ENCODE measurements around the gene RASA3. TPM values are rescaled to one million over a fixed set of nuclear protein-coding genes. Genes with fewer than 3 reads are reported as not detected.
"Not testable (repeated sequence)": the region's sequence is repeated elsewhere in the genome, so short reads cannot be mapped to it uniquely, and the experiment has no call there.

The RASA3 gene
- total RNA-seq, 1 donor from 2014 or later: 11.7 TPM

DNA sequence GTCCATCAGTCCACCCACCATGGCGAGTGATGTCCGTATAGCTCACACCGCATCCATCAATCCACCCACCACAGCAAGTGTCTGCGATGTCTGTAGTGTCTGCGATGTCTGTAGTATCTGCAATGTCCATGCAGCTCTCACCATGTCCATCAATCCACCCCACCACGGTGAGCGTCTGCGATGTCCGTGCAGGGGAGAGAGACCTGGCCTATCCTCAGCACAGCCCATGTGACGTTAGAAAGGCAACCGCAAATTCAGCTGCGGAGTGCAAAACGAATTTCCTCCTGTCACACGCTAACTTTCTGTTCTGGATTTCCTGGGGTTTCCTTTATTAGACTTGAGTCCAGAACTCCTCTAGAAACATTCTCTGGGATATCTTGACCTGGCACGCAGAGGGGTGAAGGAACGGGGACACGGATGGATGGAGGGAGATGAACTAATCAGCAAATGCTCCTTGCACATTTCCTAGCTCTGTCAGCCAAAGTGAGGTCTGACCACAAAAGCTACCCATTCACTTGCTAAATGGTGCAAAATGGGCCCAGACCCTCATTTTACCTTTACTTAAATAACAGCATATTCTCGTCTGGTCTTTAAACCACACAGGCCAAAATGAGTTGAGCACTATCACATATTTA, 18.3 kb downstream of the RASA3 start:
- DNase-seq (ENCODE audit: low spot score): no peak

DNA sequence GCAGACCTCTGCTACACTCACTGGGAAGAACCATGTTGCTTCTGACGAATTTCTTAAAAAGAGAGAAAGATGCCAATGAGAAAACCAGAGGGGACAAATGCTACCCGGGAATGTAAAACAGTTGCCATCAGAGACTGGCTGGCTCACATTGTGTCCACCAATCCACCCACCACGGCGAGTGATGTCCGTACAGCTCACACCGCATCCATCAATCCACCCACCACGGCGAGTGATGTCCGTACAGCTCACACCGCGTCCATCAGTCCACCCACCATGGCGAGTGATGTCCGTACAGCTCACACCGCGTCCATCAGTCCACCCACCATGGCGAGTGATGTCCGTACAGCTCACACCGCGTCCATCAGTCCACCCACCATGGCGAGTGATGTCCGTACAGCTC, 19.0 kb downstream of the RASA3 start:
- not testable (repeated sequence) for DNase-seq (ENCODE audit: low spot score)

DNA sequence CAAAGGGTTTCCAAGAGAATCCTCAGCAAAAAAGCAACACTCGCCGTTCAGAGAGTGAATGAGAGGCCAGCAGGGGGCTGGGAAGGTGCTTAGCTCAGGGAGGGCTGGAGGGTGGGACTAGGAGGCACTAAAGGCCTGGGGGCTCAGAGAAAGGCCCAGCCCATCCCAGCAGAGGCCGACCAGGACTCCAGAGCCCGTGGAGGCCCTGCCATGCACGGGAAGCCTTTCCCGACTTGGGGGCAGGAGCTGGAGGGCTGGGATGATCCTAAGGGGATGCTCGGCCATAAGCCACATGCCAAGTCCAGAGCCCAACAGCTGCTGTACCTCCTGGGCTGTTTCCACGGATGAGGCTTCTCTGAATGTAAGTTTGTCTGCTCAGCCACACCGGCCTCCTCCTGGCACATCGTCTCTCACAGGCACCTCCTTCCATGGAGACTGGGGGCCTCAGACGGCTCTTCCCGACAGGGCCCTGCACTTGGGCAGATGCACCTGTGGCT, 19.5 kb downstream of the RASA3 start:
- DNase-seq (ENCODE audit: low spot score): no peak

DNA sequence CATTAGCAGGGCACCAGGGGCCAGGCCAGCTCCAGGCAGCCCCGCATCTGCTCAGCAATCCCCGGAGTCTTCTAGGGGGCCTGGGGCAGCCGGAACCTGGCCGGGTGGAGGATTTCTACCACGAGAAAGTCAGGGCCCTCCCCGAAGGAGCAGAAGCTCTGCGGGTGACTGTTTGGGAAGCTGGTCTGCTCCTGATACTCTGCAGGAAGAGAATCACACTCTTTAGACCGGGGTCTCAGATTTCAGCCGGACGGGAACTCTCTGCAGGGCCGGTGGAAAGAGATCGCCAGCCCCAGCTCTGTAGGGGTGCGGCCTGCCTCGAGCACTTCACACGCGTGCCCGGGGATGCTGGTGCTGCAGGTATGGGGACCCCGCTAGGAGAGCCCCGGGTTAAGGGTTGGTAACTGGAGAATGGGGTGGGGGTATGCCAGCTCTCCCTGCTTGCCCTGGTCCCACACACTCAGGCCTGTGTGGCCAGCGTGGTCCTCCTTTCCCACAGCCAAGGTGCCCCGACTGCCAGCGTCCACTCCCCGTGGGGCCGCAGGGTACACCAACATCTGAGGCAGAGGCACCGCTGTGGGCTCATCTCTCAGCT, 20.1 kb downstream of the RASA3 start:
- no peak for DNase-seq (ENCODE audit: low spot score)

DNA sequence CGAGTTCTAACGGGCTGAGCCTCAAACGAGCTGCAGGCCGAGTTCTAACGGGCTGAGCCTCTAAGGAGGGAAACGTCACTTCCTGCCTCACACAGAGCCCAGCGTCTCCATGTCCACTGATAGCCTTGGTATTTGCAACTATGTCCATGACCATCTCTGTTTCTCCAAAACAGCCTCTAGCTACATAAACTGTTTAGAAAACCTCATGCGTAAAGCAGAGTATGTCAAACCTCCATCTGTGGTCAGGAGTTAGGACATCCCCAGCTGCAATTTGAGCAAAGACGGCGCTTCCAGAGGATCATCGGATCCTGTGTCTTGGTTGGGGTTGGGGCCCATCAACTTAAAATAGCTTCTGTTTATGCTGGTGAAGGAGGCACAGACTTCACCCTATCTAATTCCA, 20.8 kb downstream of the RASA3 start:
- no peak for DNase-seq (ENCODE audit: low spot score)

DNA sequence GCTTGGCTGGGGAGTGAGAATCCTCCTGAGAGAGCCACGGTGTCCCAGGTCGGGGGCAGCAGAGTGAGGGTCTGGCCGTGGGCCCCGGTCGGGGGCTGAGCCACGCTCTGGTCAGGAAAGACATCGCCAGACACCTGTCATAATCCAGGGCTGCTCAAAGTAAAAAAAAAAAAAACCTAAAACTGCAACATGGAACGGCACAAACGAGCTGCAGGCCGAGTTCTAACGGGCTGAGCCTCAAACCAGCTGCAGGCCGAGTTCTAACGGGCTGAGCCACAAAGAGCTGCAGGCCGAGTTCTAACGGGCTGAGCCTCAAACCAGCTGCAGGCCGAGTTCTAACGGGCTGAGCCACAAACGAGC, 21.6 kb downstream of the RASA3 start:
- not testable (repeated sequence) for DNase-seq (ENCODE audit: low spot score)

DNA sequence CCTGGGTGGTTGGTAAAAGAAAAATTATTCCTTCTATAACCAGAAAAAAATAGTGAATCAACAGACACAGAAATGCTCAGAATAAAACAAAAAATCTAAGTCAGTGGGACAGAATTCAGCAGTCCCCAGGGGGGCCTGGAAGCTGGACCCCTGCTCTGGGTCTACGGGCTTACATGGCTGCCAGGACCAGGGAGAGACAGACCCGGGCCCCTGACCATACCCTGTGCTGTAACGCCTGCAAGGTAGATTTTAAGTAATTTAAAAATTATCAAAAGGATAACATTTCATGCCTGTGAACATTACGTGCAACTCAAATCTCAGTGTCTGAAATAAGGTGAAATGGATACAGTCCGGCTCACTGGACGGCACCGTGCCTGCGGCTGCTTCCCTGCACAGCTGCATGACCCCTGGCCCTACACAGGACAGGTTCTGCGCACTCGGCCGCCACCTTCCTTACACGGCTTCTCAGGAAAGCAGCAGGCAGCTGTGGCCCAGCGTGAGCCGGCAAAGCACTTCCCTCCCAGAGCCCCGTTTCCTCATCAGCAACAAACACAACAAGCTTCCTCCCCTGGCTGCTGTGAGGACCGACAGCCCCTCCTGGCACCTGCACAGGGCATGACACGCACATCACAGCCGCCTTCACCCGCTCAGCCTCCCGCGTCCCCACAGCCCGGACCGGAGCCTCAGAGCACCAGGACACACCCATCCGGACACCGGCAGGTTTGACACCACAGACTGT, 22.2 kb downstream of the RASA3 start:
- no peak for DNase-seq (ENCODE audit: low spot score)

DNA sequence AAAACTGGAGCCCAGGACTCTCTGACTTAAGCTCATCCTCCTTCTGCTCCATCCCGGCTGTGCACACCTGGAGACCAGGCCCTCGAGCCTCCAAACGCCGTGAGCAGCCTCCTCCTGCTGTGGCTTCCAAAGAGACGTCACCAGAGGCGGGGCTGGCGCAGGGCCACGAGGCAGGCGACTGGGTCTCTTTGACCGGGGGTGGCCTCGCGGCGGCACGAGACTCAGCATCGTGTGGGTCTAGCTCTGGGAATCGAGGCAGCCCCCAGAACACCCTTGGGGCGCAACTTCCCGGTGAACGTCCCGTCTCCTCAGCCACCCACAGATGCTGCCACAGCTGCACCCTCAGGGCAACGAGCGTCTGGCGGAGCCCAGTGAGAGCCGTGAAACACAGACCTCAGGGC, 22.8 kb downstream of the RASA3 start:
- DNase-seq (ENCODE audit: low spot score): no peak

DNA sequence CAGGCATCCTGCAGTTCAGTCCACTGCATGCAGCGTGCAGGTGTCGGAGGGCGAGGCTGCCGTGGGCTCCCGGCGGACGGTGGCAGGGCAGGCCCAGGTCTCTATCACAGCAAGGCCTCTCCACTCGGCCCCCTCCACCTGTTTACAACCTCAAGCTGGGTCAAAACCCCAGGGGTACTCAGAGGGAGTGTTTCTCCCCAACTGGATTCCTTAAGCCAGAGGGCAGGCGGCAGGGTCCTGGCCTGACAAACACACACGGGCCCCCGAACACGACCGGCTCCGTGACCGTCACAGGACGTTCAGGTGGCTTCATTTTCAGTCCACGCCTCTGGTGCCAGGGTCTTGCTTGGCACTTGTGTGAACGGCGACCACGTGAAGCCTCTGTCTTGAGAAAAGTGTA, 23.5 kb downstream of the RASA3 start:
- DNase-seq (ENCODE audit: low spot score): no peak

DNA sequence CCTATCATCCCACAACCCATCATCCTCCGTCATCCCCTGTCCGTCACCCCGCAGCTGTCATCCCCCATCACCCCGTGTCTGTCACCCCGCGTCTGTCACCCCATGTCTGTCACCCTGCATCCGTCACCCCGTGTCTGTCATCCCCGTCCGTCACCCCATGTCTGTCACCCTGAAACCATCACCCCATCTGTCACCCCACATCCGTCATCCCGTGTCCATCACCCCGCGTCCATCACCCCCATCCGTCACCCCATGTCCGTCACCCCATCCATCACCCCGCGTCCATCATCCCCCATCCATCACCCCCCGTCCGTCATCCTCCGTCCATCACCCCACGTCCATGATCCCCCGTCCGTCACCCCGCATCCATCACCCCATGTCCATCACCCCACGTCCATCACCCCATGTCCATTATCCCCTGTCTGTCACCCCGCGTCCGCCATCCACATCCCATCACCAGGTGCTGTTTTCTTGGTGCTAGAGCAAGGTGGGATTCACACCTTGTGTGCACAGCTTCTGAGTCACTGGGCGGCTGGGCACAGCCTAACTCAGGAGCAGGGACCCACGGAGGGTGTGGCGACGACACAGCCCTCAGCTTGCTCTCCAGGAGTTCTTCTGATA, 24.2 kb downstream of the RASA3 start:
- no peak for DNase-seq (ENCODE audit: low spot score)

DNA sequence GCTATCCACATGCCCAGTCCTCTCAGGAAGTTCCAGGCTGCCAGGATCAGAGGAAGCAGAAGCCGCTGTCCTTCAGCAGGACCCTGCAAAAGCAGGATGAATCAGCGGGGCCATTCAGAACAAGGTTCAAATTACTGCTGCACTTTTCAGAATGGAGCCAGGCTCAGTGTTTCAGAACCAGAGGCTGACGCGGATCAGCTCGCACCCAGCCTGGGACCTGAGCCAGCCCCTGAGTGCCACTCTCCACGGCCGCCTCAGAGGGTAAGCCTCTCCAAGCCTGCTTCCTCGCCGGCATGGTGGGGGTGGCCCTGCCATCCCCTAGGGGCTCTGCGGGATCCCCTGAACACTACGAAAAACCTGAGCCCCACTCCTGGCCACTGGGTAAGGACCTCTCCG, 24.7 kb downstream of the RASA3 start:
- DNase-seq (ENCODE audit: low spot score): no peak

DNA sequence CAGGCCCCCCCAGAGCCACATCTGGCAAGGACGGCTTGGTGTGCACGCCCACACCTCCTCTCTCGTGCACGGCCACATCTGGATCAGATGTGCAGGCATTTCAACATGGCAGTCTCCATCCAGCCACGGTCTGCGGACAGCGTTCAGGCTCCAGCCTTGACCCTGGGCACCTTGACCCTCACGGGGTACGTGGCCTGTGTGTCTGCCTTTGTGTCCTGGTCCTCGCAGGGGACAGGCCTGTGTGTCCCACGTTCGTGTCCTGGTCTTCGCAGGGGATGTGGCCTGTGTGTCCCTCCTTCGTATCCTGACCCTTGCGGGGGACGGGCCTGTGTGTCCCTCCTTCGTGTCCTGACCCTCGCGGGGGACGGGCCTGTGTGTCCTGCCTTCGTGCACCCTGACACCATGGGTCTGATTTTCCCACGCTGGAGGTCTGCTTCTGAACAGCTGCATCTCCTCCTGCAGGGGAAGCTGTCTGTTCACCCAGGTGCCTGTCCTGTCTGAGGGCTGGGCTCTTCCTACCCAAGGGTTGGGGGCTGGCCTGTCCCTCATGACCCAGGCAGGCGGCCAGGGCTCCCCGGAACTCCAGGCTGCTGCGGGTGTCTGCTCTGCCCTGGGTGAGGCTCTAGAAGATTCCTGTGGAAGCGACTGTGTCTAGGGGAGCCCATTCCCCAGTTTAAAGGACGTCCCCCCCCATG, 25.3 kb downstream of the RASA3 start:
- DNase-seq (ENCODE audit: low spot score): no peak

DNA sequence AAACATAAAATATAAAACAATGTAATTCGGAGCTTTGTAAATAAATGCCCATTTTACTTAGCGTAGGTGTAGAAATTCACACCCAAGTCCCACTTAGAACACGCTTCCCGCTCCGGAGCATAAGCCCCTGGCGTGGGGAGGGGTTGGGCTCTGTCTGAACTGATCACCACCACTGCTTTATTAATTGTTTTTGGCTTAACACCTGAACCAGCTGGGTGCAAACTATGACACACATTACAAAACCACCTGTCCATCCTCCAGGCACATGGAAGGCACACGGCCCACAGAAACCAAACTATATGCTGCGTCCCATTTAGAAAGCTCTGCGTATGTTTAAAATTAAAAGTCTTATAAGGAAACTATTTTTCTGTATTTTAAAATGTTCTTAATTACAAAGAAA, 25.9 kb downstream of the RASA3 start:
- no peak for DNase-seq (ENCODE audit: low spot score)

DNA sequence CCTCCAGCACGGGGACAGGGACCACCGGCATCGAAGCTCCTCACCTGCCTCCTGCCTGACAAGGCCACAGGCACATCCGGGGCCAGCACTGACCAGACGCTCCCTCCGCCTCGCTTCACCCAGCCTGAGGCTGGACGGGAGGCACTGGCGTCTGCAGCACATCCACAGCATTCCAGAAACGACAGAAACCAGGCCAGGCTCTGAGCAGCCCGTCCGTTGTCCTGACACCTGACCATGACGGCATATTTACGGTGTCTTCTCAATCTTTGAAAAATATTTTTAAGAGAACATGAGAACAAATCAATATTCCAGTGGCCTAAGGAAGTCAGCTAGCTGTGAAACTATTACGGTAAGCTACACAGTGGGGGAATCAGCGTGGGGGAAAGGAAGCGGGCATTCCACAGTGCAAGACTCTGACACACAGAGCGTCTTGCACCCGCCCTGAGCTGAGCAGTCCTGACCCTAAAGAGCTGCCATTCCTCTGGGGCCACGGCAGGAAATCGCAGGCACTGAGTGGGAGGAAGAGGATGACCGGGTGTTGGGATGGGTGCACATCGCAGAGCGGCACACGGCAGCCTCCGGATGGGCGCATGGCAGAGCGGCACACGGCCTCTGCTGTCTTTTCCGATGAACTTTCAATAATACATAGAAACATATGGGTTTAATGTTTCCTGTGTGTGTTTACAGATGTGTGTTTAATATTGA, 26.8 kb downstream of the RASA3 start:
- DNase-seq (ENCODE audit: low spot score): peak; percentile 45

DNA sequence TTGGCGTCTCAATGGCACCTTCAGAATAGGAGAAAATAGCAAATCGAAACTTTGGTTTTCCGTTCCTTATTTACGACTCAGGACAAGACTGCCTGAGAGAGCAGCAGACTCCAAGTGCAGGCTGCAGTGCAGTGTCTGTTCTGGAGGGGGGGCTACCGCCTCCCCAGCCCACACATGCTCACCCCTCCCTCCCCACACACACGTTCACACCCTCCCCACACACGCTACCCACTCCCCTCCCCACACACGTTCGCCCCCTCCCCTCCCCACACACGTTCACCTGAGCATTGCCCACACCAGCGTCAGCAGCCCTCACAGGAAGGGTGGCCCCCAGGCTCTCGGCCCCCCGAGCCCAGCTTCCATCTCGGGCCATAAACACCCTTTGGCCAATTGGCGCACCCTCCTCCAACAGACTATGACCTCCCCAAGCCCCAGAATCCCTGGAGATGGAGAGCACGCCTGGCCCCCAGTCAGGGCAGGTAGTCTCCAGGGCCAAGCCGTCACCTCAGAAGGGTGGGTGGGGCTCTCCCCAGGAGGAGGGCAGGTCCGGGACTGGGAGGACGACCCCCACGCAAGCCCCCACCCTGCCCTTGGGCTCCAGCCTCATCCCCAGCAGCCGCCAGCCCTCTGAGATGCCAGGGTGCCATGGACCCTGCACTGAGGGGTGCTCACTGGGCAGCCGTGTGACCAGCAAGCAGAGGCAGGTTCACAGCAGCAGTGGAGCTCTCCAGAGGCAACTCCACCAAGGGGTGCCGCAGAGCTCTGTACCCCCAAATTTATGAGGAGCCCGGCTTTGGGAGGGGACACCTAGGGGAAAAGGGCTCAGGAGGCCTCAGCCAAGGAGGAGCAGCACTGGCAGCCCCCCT, 27.5 kb downstream of the RASA3 start:
- no peak for DNase-seq (ENCODE audit: low spot score)

DNA sequence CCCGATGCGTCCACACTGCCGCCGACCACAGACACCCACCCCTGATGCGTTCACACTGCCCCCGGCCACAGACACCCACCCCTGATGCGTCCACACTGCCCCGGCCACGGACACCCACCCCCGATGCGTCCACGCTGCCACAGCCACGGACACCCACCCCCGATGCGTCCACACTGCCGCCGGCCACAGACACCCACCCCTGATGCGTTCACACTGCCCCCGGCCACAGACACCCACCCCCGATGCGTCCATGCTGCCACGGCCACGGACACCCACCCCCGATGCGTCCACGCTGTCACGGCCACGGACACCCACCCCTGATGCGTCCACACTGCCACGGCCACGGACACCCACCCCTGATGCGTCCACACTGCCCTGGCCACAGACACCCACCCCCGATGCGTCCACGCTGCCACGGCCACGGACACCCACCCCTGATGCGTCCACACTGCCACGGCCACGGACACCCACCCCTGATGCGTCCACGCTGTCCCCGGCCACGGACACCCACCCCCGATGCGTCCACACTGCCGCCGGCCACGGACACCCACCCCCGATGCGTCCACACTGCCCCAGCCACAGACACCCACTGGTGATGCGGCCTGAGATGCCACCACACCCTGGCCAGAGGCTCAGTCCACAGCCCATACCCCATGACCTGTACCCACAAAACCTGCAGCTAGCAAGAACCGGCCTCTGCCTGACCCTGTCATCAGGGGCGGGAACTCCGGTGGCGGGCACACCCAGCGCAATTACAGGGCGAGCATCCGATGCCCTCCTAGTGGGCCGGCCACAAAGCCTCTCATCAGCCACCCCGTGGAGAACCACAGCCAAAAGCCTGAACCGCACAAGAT, 28.4 kb downstream of the RASA3 start:
- DNase-seq (ENCODE audit: low spot score): no peak

DNA sequence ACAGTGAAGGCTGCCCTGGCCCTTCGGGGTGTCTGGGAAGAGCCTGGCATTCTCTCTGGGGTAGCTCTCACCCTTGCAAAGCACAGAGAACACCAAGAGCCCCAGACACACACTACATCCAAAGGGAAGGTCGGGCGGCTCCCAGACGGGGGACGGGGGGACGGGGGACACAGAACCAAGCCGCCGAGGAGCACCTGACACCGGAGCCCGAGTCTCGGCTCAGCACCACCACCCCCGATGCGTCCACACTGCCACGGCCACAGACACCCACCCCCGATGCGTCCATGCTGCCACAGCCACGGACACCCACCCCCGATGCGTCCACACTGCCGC, 29.2 kb downstream of the RASA3 start:
- DNase-seq (ENCODE audit: low spot score): not testable (repeated sequence)

DNA sequence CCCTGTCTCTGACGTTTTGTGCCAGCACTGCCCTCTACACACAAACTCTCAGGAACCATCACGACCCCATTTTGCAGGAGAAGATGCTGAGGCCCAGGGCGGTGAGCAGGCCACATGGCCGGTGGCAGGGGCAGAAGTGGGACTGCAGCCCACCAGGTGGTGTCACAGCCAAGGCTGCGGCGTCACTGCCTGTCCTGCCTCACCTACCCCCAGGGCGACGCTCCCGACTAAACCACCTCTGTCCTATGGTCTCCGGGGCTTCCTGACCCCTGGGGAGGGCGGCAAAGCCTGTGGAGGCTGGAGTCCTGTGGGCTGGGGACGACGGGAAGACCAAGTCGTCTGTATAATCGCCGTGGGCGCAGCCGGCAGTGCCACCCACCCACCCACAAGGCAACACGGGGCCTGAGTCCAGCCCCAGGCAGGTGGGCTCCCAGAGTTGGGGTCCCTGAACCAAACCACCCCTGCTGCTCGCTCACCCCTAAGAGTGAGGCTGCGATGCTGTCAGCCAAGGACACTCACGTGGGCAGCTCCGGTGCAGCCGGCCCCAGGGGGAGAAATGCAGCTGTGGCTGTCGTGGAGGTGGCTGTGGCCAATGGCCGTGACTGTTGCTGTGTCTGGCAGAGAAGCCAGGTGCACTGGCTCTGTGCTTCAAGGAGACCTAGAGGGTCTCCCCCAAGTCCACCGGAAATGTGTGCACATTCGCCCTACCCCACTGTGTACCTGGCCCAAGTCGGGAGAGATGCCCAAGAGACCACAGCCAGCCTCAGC, 29.7 kb downstream of the RASA3 start:
- DNase-seq (ENCODE audit: low spot score): no peak

DNA sequence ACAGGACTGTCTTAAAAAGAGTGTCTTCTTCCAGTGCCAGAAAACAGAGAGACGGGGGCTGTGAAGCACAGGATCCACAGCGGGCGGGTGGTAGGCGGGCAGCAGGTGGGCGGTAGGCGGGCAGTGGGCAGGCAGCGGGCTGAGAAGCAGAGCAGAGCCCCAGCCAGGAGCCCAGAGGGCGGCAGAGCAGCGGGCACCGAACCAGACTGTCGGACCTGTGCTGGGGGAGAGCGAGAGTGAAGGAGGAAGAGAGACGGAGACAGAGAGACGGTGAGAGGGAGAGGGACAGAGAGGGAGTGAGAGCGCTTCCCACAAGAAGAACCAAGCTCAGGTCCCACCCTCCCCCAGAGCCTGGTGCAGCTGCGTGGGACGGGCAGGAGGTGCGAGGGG, 30.3 kb downstream of the RASA3 start:
- no peak for DNase-seq (ENCODE audit: low spot score)

All from mucosa of gallbladder (tissue), 1 donor.